ENCODE results near the gene LINGO4.
"Not testable (repeated sequence)": the region's sequence is repeated elsewhere in the genome, so short reads cannot be mapped to it uniquely, and the experiment has no call there.

LINGO4 gene

GRCh38 chr1:151779852-151780251 lies 25.4 kb downstream of the LINGO4 start:
- H3K36me3 ChIP-seq (ENCODE audit: insufficient read depth, low read length): peaks cover 57% of the 10 kb centered on the region
- no peaks in the 10 kb centered on the region for H3K4me1 ChIP-seq (ENCODE audit: insufficient read depth, low read length)
- no peaks in the 10 kb centered on the region for H3K27me3 ChIP-seq (ENCODE audit: insufficient read depth, low read length)
- peaks cover 3% of the 10 kb centered on the region for H3K9me3 ChIP-seq (ENCODE audit: low read length)
- no peak overlapping the region for H3K4me3 ChIP-seq (ENCODE audit: low read length)
- H2AFZ ChIP-seq (ENCODE audit: low read depth, low read length): no peak overlapping the region

GRCh38 chr1:151777317-151777716 lies 27.9 kb downstream of the LINGO4 start:
- H3K27me3 ChIP-seq (ENCODE audit: insufficient read depth, low read length): no peaks in the 10 kb centered on the region
- no peak overlapping the region for H2AFZ ChIP-seq (ENCODE audit: low read depth, low read length)
- peaks cover 70% of the 10 kb centered on the region for H3K36me3 ChIP-seq (ENCODE audit: insufficient read depth, low read length)
- no peaks in the 10 kb centered on the region for H3K4me1 ChIP-seq (ENCODE audit: insufficient read depth, low read length)
- no peak overlapping the region for H3K4me3 ChIP-seq (ENCODE audit: low read length)
- H3K9me3 ChIP-seq (ENCODE audit: low read length): peaks cover 3% of the 10 kb centered on the region

GRCh38 chr1:151776665-151777062 lies 28.6 kb downstream of the LINGO4 start:
- peaks cover 3% of the 10 kb centered on the region for H3K9me3 ChIP-seq (ENCODE audit: low read length)
- no peak overlapping the region for H2AFZ ChIP-seq (ENCODE audit: low read depth, low read length)
- no peaks in the 10 kb centered on the region for H3K4me1 ChIP-seq (ENCODE audit: insufficient read depth, low read length)
- no peak overlapping the region for H3K4me3 ChIP-seq (ENCODE audit: low read length)
- no peaks in the 10 kb centered on the region for H3K27me3 ChIP-seq (ENCODE audit: insufficient read depth, low read length)
- peaks cover 68% of the 10 kb centered on the region for H3K36me3 ChIP-seq (ENCODE audit: insufficient read depth, low read length)

GRCh38 chr1:151775894-151776664 lies 29.1 kb downstream of the LINGO4 start:
- H3K4me3 ChIP-seq (ENCODE audit: low read length): no peak overlapping the region
- H2AFZ ChIP-seq (ENCODE audit: low read depth, low read length): no peak overlapping the region
- no peaks in the 10 kb centered on the region for H3K27me3 ChIP-seq (ENCODE audit: insufficient read depth, low read length)
- H3K36me3 ChIP-seq (ENCODE audit: insufficient read depth, low read length): peaks cover 63% of the 10 kb centered on the region
- no peaks in the 10 kb centered on the region for H3K9me3 ChIP-seq (ENCODE audit: low read length)
- H3K4me1 ChIP-seq (ENCODE audit: insufficient read depth, low read length): no peaks in the 10 kb centered on the region

- Histone ChIP-seq H3K9me3 (ENCODE audit: low read length) (no peaks in the 10 kb centered on the region), H3K36me3 (ENCODE audit: insufficient read depth, low read length) (peaks cover 53% of the 10 kb centered on the region), H3K4me3 (ENCODE audit: low read length) (no peak overlapping the region), H3K27me3 (ENCODE audit: insufficient read depth, low read length) (no peaks in the 10 kb centered on the region), H3K4me1 (ENCODE audit: insufficient read depth, low read length) (no peaks in the 10 kb centered on the region), H2AFZ (ENCODE audit: low read depth, low read length) (no peak overlapping the region)
These were observed 30.8 kb downstream of the LINGO4 start for GRCh38 chr1:151774256-151774922.

GRCh38 chr1:151773702-151774101 lies 31.5 kb downstream of the LINGO4 start:
- Histone ChIP-seq H3K4me1 (ENCODE audit: insufficient read depth, low read length) (no peaks in the 10 kb centered on the region), H3K27me3 (ENCODE audit: insufficient read depth, low read length) (no peaks in the 10 kb centered on the region), H3K9me3 (ENCODE audit: low read length) (no peaks in the 10 kb centered on the region), H3K4me3 (ENCODE audit: low read length) (no peak overlapping the region), H2AFZ (ENCODE audit: low read depth, low read length) (no peak overlapping the region), H3K36me3 (ENCODE audit: insufficient read depth, low read length) (peaks cover 46% of the 10 kb centered on the region)

- H3K4me1 ChIP-seq (ENCODE audit: insufficient read depth, low read length); H3K36me3 ChIP-seq (ENCODE audit: insufficient read depth, low read length); H2AFZ ChIP-seq (ENCODE audit: low read depth, low read length); H3K27me3 ChIP-seq (ENCODE audit: insufficient read depth, low read length); H3K9me3 ChIP-seq (ENCODE audit: low read length); H3K4me3 ChIP-seq (ENCODE audit: low read length): not testable (repeated sequence)
These were observed 35.9 kb downstream of the LINGO4 start for GRCh38 chr1:151769270-151769669.

GRCh38 chr1:151768351-151769066 lies 36.7 kb downstream of the LINGO4 start:
- not testable (repeated sequence) for H2AFZ ChIP-seq (ENCODE audit: low read depth, low read length); H3K4me1 ChIP-seq (ENCODE audit: insufficient read depth, low read length); H3K27me3 ChIP-seq (ENCODE audit: insufficient read depth, low read length); H3K4me3 ChIP-seq (ENCODE audit: low read length); H3K9me3 ChIP-seq (ENCODE audit: low read length); H3K36me3 ChIP-seq (ENCODE audit: insufficient read depth, low read length)

- H3K4me3 ChIP-seq (ENCODE audit: low read length): peak overlapping the region; percentile 95
- H3K9me3 ChIP-seq (ENCODE audit: low read length): no peaks in the 10 kb centered on the region
- H2AFZ ChIP-seq (ENCODE audit: low read depth, low read length): peak overlapping the region; percentile 97
- H3K4me1 ChIP-seq (ENCODE audit: insufficient read depth, low read length): peaks cover 16% of the 10 kb centered on the region
- no peaks in the 10 kb centered on the region for H3K27me3 ChIP-seq (ENCODE audit: insufficient read depth, low read length)
- peaks cover 28% of the 10 kb centered on the region for H3K36me3 ChIP-seq (ENCODE audit: insufficient read depth, low read length)
These were observed 41.2 kb downstream of the LINGO4 start for GRCh38 chr1:151763990-151764389.

GRCh38 chr1:151762941-151763921 lies 42.0 kb downstream of the LINGO4 start, which contains the start of gene MRPL9:
MRPL9 (minus strand) TSS chr1:151763496; CDS start chr1:151763479, 17 bp downstream.
- peak within 1 kb of the TSS; percentile 97 for H2AFZ ChIP-seq (ENCODE audit: low read depth, low read length)
- H3K4me1 ChIP-seq (ENCODE audit: insufficient read depth, low read length): peaks cover 16% of the 10 kb centered on the region
- peaks cover 32% of the 10 kb centered on the region for H3K36me3 ChIP-seq (ENCODE audit: insufficient read depth, low read length)
- H3K27me3 ChIP-seq (ENCODE audit: insufficient read depth, low read length): no peaks in the 10 kb centered on the region
- peak within 1 kb of the TSS; percentile 95 for H3K4me3 ChIP-seq (ENCODE audit: low read length)
- H3K9me3 ChIP-seq (ENCODE audit: low read length): no peaks in the 10 kb centered on the region

GRCh38 chr1:151760597-151761385 lies 44.4 kb downstream of the LINGO4 start:
- Histone ChIP-seq H3K4me3 (ENCODE audit: low read length) (no peak overlapping the region), H3K9me3 (ENCODE audit: low read length) (no peaks in the 10 kb centered on the region), H2AFZ (ENCODE audit: low read depth, low read length) (no peak overlapping the region), H3K27me3 (ENCODE audit: insufficient read depth, low read length) (no peaks in the 10 kb centered on the region), H3K36me3 (ENCODE audit: insufficient read depth, low read length) (peaks cover 39% of the 10 kb centered on the region), H3K4me1 (ENCODE audit: insufficient read depth, low read length) (peaks cover 16% of the 10 kb centered on the region)

GRCh38 chr1:151759241-151759640 lies 46.0 kb downstream of the LINGO4 start:
- Histone ChIP-seq H3K9me3 (ENCODE audit: low read length) (no peaks in the 10 kb centered on the region), H2AFZ (ENCODE audit: low read depth, low read length) (no peak overlapping the region), H3K36me3 (ENCODE audit: insufficient read depth, low read length) (peaks cover 39% of the 10 kb centered on the region), H3K4me3 (ENCODE audit: low read length) (no peak overlapping the region), H3K4me1 (ENCODE audit: insufficient read depth, low read length) (peaks cover 13% of the 10 kb centered on the region), H3K27me3 (ENCODE audit: insufficient read depth, low read length) (no peaks in the 10 kb centered on the region)
